Endometrial microvascular endothelial cells (primary cell): ENCODE measurements around the gene CSTF2. TPM values are rescaled to one million over a fixed set of nuclear protein-coding genes. Genes with fewer than 3 reads are reported as not detected.

Experiments used
- in situ Hi-C: cut with HindIII; loops from 2 replicates; pipeline ENCODE4 v1.10.0; 2017; ENCODE audit warnings: low sequenced_read_pairs, low pct_unique_long_range_greater_than_20kb; ENCODE audit errors: inconsistent ontology term
- total RNA-seq: library from RNA; depleted of rRNA; stranded (reverse); fragments of >200 nt; gene quantifications from one replicate; pipeline ENCODE4 v1.2.3, GENCODE V29; 2015; ENCODE audit errors: inconsistent ontology term

The CSTF2 gene
- total RNA-seq, 1 donor from 2014 or later = 38.6 TPM

- in situ Hi-C loops = no loop called here
Observed at GRCh38 chrX:100864657-100865391, 44.6 kb downstream of the CSTF2 start.

GRCh38 chrX:100868273-100868672, 48.1 kb downstream of the CSTF2 start:
- in situ Hi-C loops = no loop called here

GRCh38 chrX:100870527-100870926, 50.3 kb downstream of the CSTF2 start:
- in situ Hi-C loops = no loop called here

- in situ Hi-C loops = no loop called here
Observed at GRCh38 chrX:100871594-100872560, 51.7 kb downstream of the CSTF2 start.

- in situ Hi-C loops = no loop called here
Observed at GRCh38 chrX:100874325-100874724, 54.1 kb downstream of the CSTF2 start, which contains the start of gene NOX1. Gene NOX1 (minus strand): TSS chrX:100874359. CDS start chrX:100874139, 220 bp downstream.

GRCh38 chrX:100880368-100880767, 60.2 kb downstream of the CSTF2 start:
- in situ Hi-C loops = no loop called here

- in situ Hi-C loops = no loop called here
Observed at GRCh38 chrX:100883654-100884053, 63.5 kb downstream of the CSTF2 start.

Other genes starting within 250 kb of the CSTF2 start
- not detected for gene TNMD, start 235.5 kb upstream of the CSTF2 start, total RNA-seq
- 38.6 TPM for gene TSPAN6, start 183.6 kb upstream of the CSTF2 start, total RNA-seq
- gene SRPX2, start 176.2 kb upstream of the CSTF2 start, total RNA-seq = 67.8 TPM
- gene SYTL4, start 88.3 kb upstream of the CSTF2 start, total RNA-seq = 27.2 TPM
- not detected for gene NOX1, start 54.0 kb downstream of the CSTF2 start, total RNA-seq
- gene XKRX, start 108.5 kb downstream of the CSTF2 start, total RNA-seq = 1.1 TPM
- gene ARL13A, start 149.3 kb downstream of the CSTF2 start, total RNA-seq = not detected
- gene TRMT2B, start 231.7 kb downstream of the CSTF2 start, total RNA-seq = 18.2 TPM